ENCODE data around the gene WDR47.
"Not testable (repeated sequence)": the region's sequence is repeated elsewhere in the genome, so short reads cannot be mapped to it uniquely, and the experiment has no call there.

WDR47 gene

DNA sequence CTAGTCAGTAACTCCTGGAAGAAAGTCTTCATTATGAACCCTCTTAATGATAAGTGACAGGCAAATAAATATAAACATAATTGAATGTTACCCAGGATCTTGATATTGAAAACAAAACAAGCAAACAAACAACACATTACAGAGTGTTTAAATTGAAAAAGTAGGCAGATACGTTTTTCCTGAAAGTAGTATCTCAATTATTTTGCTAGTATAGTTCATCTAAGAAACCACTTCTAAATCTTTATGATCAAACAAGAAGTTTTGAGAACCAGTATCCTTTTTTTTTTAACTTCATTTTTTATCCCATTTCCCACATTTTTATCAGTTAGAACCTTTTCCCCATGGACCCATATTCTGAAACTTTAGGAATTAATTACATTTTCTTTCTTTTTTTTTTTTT, 3.7 kb upstream of the WDR47 start:
- no peaks in the 10 kb centered on the region for H3K9me3 Mint-ChIP-seq
- no peak for ATAC-seq (replicated peaks; ENCODE audit: extremely low read depth, poor library complexity, severe bottlenecking)
- no peak for DNase-seq (ENCODE audit: low spot score in 2 of 2)

DNA sequence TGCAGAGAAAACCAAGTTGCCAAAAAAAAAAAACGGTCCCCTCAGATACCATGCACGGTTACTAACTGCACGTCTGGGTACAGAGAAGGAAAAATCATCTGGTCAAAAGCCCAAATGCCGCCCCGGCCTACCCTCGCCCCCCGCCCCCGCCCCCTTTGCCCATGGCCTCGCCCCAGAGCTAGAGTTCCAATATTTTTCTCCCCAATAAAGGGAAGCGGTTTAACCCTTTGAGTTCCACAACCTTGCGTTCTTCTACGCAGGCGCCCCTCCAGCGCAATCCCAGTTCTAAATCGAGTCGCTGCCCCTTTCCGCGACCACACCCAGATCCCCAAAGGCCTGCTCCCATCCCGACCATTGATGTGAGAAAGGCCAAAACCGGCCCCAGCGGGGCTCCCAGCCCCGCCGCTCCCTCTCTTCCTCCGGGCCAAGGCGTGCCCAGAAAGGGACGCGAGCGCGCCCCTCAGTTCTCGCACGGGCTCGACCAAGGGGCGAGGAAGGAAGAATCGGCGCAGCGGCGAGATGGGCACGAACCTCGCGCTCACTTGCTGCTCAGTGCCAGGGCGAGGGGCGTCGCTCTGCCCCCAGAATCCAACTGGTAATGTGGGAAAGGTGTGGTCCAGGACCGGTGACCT, 797 bp downstream of the WDR47 start:
- H3K4me1 Mint-ChIP-seq: peaks cover 15% of the 10 kb centered on the region
- H3K9me3 Mint-ChIP-seq: no peaks in the 10 kb centered on the region
- peak; percentile 20 for ATAC-seq (replicated peaks; ENCODE audit: extremely low read depth, poor library complexity, severe bottlenecking)
- DNase-seq (ENCODE audit: low spot score in 2 of 2): peak in 1 of 2 donors; percentile 16
- no peaks in the 10 kb centered on the region for H3K27me3 Mint-ChIP-seq
- peak overlapping the region; percentile 90 for H3K4me3 Mint-ChIP-seq
- H3K27ac Mint-ChIP-seq (ENCODE audit: low read depth): peak overlapping the region; percentile 95
- H3K36me3 Mint-ChIP-seq (ENCODE audit: insufficient read depth): peaks cover 9% of the 10 kb centered on the region

More for the DNA sequence above, 3.7 kb upstream of the WDR47 start:
- Mint-ChIP-seq H3K27me3 (no peaks in the 10 kb centered on the region), H3K4me1 (peaks cover 9% of the 10 kb centered on the region), H3K36me3 (ENCODE audit: insufficient read depth) (peaks cover 9% of the 10 kb centered on the region), H3K4me3 (no peak overlapping the region), H3K27ac (ENCODE audit: low read depth) (no peak overlapping the region)

DNA sequence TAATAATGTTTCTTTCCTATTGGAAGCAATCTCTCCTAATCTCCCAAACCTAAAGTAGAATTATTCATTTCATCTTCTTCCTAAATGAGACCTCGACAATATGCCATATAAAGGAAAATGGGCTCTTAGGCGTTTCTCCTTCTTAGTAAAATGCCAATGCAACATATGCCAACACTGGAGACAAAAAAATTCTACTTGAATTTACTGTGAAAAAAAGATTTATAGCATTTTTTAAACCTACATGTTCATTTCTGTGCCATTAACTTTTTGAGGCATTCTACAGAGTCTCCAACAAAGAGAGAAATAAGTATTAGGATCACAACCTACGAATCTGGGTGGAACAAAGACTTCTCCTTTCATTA, 1.3 kb downstream of the WDR47 start:
- Mint-ChIP-seq H3K27me3 (no peaks in the 10 kb centered on the region), H3K36me3 (ENCODE audit: insufficient read depth) (peaks cover 9% of the 10 kb centered on the region), H3K4me1 (peaks cover 15% of the 10 kb centered on the region), H3K4me3 (peak overlapping the region; percentile 90), H3K9me3 (no peaks in the 10 kb centered on the region), H3K27ac (ENCODE audit: low read depth) (peak overlapping the region; percentile 95)
- ATAC-seq (replicated peaks; ENCODE audit: extremely low read depth, poor library complexity, severe bottlenecking): no peak
- DNase-seq (ENCODE audit: low spot score in 2 of 2): no peak

DNA sequence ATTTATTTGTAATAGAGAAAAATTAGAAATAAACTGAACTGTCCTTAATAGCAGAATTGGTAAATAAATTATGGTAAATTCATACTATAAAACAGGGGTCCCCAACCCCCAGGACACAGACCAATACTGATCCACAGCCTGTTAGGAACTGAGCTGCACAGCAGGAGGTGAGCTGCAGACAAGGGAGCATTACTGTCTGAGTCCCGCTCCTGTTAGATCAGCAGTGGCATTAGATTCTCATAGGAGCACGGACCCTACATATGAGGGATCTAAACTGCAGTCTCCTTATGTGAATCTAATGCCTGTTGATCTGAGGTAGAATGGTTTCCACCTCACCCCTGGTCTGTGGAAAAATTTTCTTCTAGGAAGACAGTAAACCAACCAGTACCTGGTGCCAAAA, 7.5 kb downstream of the WDR47 start:
- no peak overlapping the region for H3K27ac Mint-ChIP-seq (ENCODE audit: low read depth)
- H3K36me3 Mint-ChIP-seq (ENCODE audit: insufficient read depth): peaks cover 2% of the 10 kb centered on the region
- H3K4me3 Mint-ChIP-seq: no peak overlapping the region
- DNase-seq (ENCODE audit: low spot score in 2 of 2): no peak
- no peaks in the 10 kb centered on the region for H3K27me3 Mint-ChIP-seq
- no peak for ATAC-seq (replicated peaks; ENCODE audit: extremely low read depth, poor library complexity, severe bottlenecking)
- no peaks in the 10 kb centered on the region for H3K4me1 Mint-ChIP-seq
- no peaks in the 10 kb centered on the region for H3K9me3 Mint-ChIP-seq

DNA sequence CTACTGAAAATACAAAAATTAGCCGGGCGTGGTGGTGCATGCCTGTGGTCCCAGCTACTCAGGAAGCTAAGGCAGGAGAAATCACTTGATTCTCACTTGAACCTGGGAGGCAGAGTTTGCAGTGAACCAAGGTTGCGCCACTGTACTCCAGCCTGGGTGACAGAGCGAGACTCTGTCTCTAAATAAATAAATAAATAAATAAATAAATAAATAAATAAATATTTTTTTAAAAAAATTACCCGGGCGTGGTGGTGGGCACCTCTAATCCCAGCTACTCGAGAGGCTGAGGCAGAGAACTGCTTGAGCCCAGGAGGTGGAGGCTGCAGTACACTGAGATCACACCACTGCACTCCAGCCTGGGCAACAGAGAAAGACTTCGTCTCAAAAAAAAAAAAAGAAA, 12.4 kb downstream of the WDR47 start:
- H3K4me1 Mint-ChIP-seq; H3K27me3 Mint-ChIP-seq; H3K4me3 Mint-ChIP-seq; DNase-seq (ENCODE audit: low spot score in 2 of 2); ATAC-seq (replicated peaks; ENCODE audit: extremely low read depth, poor library complexity, severe bottlenecking); H3K9me3 Mint-ChIP-seq; H3K36me3 Mint-ChIP-seq (ENCODE audit: insufficient read depth); H3K27ac Mint-ChIP-seq (ENCODE audit: low read depth): not testable (repeated sequence)

DNA sequence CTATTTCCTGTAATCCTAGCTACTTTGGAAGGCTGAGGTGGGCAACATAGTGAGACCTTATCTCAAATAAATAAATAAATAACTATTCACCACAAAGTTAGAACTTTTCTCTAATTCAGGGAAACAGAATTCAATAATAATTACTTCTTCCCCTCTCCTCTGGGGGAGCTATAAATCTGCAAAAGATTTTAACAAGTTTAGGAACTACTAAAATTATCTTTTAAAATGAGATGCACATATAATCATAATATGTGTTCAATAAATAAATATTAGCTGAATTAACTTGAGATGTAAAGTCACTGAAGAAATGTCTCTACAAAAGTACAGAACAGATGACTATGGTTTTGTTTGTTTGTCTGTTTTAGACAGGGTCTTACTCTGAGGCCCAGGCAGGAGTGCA, 14.1 kb downstream of the WDR47 start:
- DNase-seq (ENCODE audit: low spot score in 2 of 2): no peak
- Mint-ChIP-seq H3K27ac (ENCODE audit: low read depth) (no peak overlapping the region), H3K9me3 (no peaks in the 10 kb centered on the region), H3K27me3 (no peaks in the 10 kb centered on the region), H3K4me3 (no peak overlapping the region), H3K4me1 (no peaks in the 10 kb centered on the region), H3K36me3 (ENCODE audit: insufficient read depth) (peaks cover 3% of the 10 kb centered on the region)
- no peak for ATAC-seq (replicated peaks; ENCODE audit: extremely low read depth, poor library complexity, severe bottlenecking)

DNA sequence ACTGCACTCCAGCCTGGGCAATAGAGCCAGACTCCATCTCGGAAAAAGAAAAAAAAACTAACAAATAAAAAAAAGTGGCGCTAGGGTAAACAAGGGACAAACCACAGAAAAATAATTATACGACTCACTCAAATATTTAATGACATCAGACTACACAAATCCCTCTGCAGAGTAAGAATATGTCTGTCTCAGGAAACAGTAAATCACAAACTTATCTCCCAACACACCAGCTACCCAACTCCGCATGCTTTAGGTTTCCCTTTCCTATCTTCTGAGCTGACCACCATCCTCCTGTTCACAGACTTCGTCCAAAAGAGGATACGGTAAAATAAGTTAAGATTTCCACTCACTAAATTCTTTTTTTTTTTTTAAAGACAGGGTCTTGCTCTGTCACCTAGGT, 16.2 kb downstream of the WDR47 start:
- no peak for ATAC-seq (replicated peaks; ENCODE audit: extremely low read depth, poor library complexity, severe bottlenecking)
- Mint-ChIP-seq H3K9me3 (no peaks in the 10 kb centered on the region), H3K4me3 (no peak overlapping the region), H3K27ac (ENCODE audit: low read depth) (no peak overlapping the region), H3K27me3 (no peaks in the 10 kb centered on the region), H3K4me1 (no peaks in the 10 kb centered on the region), H3K36me3 (ENCODE audit: insufficient read depth) (peaks cover 4% of the 10 kb centered on the region)
- no peak for DNase-seq (ENCODE audit: low spot score in 2 of 2)

DNA sequence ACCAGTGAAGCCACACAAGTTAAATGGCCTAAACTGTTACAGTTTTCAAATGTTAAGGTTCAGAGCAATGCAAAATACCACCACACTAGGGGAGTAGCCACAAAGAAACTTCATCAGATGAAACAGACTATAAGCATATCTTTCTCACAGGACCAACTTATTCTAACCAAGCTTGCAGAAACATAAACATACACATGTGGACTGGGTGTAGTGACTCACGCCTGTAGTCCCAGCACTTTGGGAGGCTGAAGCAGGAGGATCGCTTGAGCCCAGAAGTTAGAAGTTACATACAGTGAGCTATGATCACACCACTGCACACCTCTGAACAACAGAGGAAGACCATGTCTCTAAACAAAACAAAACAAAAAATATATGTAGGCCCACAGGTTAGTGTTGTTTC, 17.3 kb downstream of the WDR47 start:
- DNase-seq (ENCODE audit: low spot score in 2 of 2): no peak
- H3K4me1 Mint-ChIP-seq: no peaks in the 10 kb centered on the region
- ATAC-seq (replicated peaks; ENCODE audit: extremely low read depth, poor library complexity, severe bottlenecking): no peak
- no peaks in the 10 kb centered on the region for H3K9me3 Mint-ChIP-seq
- H3K27ac Mint-ChIP-seq (ENCODE audit: low read depth): no peak overlapping the region
- peaks cover 4% of the 10 kb centered on the region for H3K36me3 Mint-ChIP-seq (ENCODE audit: insufficient read depth)
- H3K27me3 Mint-ChIP-seq: no peaks in the 10 kb centered on the region
- no peak overlapping the region for H3K4me3 Mint-ChIP-seq

DNA sequence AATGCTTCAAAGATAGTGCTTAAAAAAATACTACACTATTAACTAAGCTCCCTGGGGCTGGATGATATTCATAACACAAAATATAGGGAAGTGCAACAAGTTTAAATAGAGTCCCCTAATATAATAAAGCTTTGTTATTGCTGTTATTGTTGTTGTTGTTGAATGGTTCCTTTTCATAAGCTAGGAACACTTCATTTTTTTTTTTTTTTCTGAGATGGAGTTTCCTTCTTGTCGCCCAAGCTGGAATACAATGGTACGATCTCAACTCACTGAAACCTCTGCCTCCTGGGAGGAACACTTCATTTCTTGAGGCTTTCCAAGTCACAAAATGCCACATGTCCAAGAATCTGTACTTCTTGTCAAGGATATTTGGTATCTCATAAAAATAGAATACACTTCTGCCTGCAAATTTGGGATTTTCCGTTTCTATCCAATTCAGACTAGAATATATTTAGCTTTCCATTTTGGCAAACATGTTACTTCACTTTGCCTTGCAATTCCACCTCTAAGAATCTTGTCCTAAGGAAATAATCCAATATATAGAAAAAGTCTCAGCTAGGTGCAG, 21.1 kb downstream of the WDR47 start:
- H3K4me3 Mint-ChIP-seq: no peak overlapping the region
- H3K9me3 Mint-ChIP-seq: no peaks in the 10 kb centered on the region
- no peak for ATAC-seq (replicated peaks; ENCODE audit: extremely low read depth, poor library complexity, severe bottlenecking)
- H3K27ac Mint-ChIP-seq (ENCODE audit: low read depth): no peak overlapping the region
- H3K27me3 Mint-ChIP-seq: no peaks in the 10 kb centered on the region
- H3K4me1 Mint-ChIP-seq: no peaks in the 10 kb centered on the region
- H3K36me3 Mint-ChIP-seq (ENCODE audit: insufficient read depth): peaks cover 10% of the 10 kb centered on the region
- no peak for DNase-seq (ENCODE audit: low spot score in 2 of 2)

DNA sequence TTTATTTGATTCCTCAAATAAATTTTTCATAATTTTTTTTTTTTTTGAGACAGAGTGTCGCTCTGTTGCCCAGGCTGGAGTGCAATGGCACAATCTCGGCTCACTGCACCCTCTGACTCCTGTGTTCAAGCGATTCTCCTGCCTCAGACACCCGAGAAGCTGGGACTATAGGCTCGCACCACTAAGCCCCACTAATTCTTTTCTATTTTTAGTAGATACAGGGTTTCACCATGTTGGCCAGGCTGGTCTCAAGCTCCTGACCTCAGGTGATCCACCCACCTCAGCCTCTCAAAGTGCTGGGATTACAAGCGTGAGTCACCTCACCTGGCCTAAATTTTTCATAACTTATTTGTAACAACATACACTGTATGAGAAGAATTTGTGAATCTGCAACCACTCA, 24.2 kb downstream of the WDR47 start:
- not testable (repeated sequence) for ATAC-seq (replicated peaks; ENCODE audit: extremely low read depth, poor library complexity, severe bottlenecking); H3K27me3 Mint-ChIP-seq; H3K9me3 Mint-ChIP-seq; DNase-seq (ENCODE audit: low spot score in 2 of 2); H3K27ac Mint-ChIP-seq (ENCODE audit: low read depth); H3K4me1 Mint-ChIP-seq; H3K4me3 Mint-ChIP-seq
- peaks cover 13% of the 10 kb centered on the region for H3K36me3 Mint-ChIP-seq (ENCODE audit: insufficient read depth)

DNA sequence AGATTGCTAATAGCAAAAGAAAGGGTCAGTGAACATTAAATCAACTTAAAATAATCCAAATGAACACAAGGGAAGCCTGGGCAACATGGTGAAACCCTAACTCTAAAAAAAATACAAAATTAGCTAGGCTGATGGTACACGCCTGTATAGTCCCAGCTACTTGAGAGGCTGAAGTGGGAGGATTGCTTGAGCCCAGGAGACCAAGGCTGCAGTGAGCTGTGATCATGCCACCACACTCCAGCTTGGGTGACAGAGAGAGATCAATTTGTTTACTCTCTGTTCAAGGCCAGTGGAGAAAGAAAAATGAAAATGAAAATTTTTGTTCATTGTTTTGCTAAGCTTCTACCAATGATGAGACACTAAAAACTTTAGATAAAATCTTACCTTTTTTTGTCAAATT, 24.8 kb downstream of the WDR47 start:
- Mint-ChIP-seq H3K4me3 (no peak overlapping the region), H3K36me3 (ENCODE audit: insufficient read depth) (peaks cover 15% of the 10 kb centered on the region), H3K27ac (ENCODE audit: low read depth) (no peak overlapping the region), H3K27me3 (no peaks in the 10 kb centered on the region), H3K9me3 (no peaks in the 10 kb centered on the region), H3K4me1 (no peaks in the 10 kb centered on the region)
- DNase-seq (ENCODE audit: low spot score in 2 of 2) (no peak), ATAC-seq (replicated peaks; ENCODE audit: extremely low read depth, poor library complexity, severe bottlenecking) (no peak)

DNA sequence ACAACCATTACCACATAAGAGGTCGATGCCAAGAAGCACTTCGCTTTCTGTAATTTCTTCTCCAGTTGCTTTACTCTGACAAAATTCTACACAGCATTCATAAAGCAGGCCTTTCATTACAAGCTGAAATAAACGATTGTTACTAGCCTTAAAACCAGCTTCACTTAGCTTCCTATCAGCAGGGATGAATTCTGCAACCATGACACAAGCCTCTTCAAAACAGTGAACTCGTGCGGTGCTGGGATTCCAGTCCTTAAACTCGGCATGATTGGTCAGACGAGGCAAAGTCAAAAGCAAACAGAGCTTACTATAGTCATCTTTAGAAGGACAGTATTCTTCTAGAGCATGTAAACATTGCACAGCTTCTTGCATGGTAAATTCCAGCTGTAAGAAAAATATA, 30.6 kb downstream of the WDR47 start:
- H3K27ac Mint-ChIP-seq (ENCODE audit: low read depth): no peak overlapping the region
- no peaks in the 10 kb centered on the region for H3K27me3 Mint-ChIP-seq
- H3K9me3 Mint-ChIP-seq: no peaks in the 10 kb centered on the region
- ATAC-seq (replicated peaks; ENCODE audit: extremely low read depth, poor library complexity, severe bottlenecking): no peak
- no peaks in the 10 kb centered on the region for H3K4me1 Mint-ChIP-seq
- H3K4me3 Mint-ChIP-seq: no peak overlapping the region
- peaks cover 15% of the 10 kb centered on the region for H3K36me3 Mint-ChIP-seq (ENCODE audit: insufficient read depth)
- DNase-seq (ENCODE audit: low spot score in 2 of 2): no peak

DNA sequence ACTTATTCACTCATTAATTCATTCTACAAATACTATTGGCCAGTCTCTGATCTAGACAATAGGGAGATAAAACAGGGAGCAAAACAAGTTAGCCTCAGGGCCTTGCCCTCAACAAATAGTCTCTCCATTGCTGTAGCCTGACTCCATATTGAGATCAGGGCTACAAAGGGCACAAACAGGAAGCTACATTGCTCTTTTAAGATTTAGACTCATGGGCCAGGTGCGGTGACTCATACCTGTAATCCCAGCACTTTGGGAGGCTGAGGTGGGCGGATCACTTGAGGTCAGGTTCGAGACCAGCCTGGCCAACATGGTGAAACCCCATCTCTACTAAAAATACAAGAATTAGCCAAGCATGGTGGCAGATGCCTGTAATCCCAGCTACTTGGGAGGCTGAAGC, 45.3 kb downstream of the WDR47 start:
- not testable (repeated sequence) for H3K4me3 Mint-ChIP-seq; H3K27me3 Mint-ChIP-seq; H3K9me3 Mint-ChIP-seq; H3K27ac Mint-ChIP-seq (ENCODE audit: low read depth); ATAC-seq (replicated peaks; ENCODE audit: extremely low read depth, poor library complexity, severe bottlenecking); H3K4me1 Mint-ChIP-seq; DNase-seq (ENCODE audit: low spot score in 2 of 2)
- H3K36me3 Mint-ChIP-seq (ENCODE audit: insufficient read depth): peaks cover 17% of the 10 kb centered on the region
